Neural crest cell (in vitro differentiated cells): ENCODE results near the gene HELLS. TPM values are rescaled to one million over a fixed set of nuclear protein-coding genes. Genes with fewer than 3 reads are reported as not detected.

Experiments
- DNase-seq: peaks from one replicate; pipeline ENCODE4 v3.0.0; 2021; ENCODE audit warnings: low read depth, mixed read lengths, low spot score
- H3K27ac Mint-ChIP-seq: one replicate; pipeline ENCODE4 v1.8.0; 2021; ENCODE audit warnings: mild to moderate bottlenecking, mixed read lengths; ENCODE audit not compliant: unreplicated experiment
- H3K27me3 Mint-ChIP-seq: 2 replicates; pipeline ENCODE4 v1.8.0; 2021; ENCODE audit warnings: low read depth, mild to moderate bottlenecking, mixed read lengths
- H3K36me3 Mint-ChIP-seq: 2 replicates; pipeline ENCODE4 v1.8.0; 2021; ENCODE audit warnings: low read depth, mild to moderate bottlenecking, mixed read lengths
- H3K4me1 Mint-ChIP-seq: 2 replicates; pipeline ENCODE4 v1.8.0; 2021; ENCODE audit warnings: mixed read lengths
- H3K4me3 Mint-ChIP-seq: one replicate; pipeline ENCODE4 v1.8.0; 2021; ENCODE audit warnings: mild to moderate bottlenecking, mixed read lengths
- H3K9me3 Mint-ChIP-seq: 2 replicates; pipeline ENCODE4 v1.8.0; 2021; ENCODE audit warnings: mixed read lengths
- CTCF ChIP-seq: fragments of 200-600 bp; sonication (generic); conservative IDR thresholded peaks from 2 replicates; pipeline ENCODE4 v1.5.0; 2021; ENCODE audit warnings: antibody characterized with exemption, mild to moderate bottlenecking
- long read RNA-seq: library from polyadenylated mRNA; unstranded; transcript quantifications from one replicate; pipeline ENCODE4 v2.0.0, GENCODE V29; 2020
- total RNA-seq: library from RNA; stranded (reverse); gene quantifications from 2 replicates; pipeline ENCODE4 v1.2.1, GENCODE V29; 2021

HELLS gene
- total RNA-seq = 187 and 190 TPM in 2 replicates
- long read RNA-seq, transcript HELLS-202 (22 exons, 3,099 nt) = major isoform, 13 of 83 reads
- long read RNA-seq, partial matches to known transcripts = 47 of 83 reads
- long read RNA-seq, other reads (novel, unspliced or antisense) = 23 of 83 reads

DNA sequence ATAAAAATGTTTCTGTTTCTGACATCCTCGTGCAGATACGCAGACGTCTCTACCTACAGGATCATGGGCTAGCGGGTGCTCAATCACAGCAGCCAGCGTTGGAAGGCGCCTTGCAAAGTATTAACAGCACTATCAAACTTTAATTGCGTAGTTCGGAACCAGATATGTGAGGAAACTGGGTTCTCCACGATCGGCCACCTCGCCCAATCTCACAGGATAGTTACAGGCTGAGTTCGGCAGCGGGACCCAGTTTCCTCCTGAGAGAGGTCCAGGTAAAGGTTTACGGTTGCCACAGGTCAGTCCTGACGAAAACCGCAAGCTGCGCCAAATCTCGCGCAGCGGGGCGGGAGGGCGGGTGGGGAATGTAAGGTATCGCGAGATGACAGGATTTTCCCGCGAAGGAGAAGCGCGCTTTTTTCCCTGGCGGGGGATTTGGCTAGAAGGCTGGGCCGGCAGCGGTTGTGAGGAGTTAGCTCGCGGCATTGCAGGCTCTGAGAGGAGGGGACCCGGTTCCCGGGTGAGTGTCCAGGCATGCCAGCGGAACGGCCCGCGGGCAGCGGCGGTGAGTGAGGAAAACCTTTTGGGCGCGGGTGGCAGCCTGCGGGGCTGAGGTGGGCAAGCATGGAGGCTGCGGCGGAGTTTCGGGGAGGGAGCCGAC lies at the start of gene HELLS:
HELLS (plus strand) TSS at position 398 of the 658 bp plus-strand sequence; CDS start at position 532, 134 bp downstream.
- Mint-ChIP-seq H3K4me1 (peaks cover 33% of the 10 kb centered on the region), H3K9me3 (no peaks in the 10 kb centered on the region), H3K27me3 (peaks cover 2% of the 10 kb centered on the region), H3K4me3 (peak within 1 kb of the TSS; percentile 100), H3K36me3 (peaks cover 5% of the 10 kb centered on the region), H3K27ac (peak within 1 kb of the TSS; percentile 99)
- TF ChIP-seq CTCF = no peak
- DNase-seq = peak; percentile 78

DNA sequence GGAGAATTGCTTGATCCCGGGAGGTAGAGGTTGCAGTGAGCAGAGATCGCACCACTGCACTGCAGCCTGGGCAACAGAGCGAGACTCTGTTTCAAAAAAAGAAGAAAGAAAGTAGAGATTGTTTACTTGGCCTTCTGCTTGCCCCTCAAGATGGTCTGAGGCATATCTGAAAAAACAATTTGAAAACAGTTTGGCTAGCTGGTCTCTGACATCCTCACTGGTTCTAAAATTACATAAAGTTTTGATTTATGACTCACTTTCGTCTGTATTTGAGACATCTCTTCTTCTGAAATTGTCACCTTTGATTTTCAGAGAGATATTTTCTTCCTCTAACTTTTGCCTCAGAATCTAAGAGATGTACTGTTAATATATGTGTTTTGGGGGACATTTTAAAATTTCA lies 49.6 kb upstream of the HELLS start:
- no peaks in the 10 kb centered on the region for H3K36me3 Mint-ChIP-seq
- H3K9me3 Mint-ChIP-seq = no peaks in the 10 kb centered on the region
- no peak overlapping the region for H3K4me3 Mint-ChIP-seq
- H3K4me1 Mint-ChIP-seq = no peaks in the 10 kb centered on the region
- no peak for TF ChIP-seq CTCF
- H3K27ac Mint-ChIP-seq = no peak overlapping the region
- H3K27me3 Mint-ChIP-seq = no peaks in the 10 kb centered on the region
- no peak for DNase-seq

DNA sequence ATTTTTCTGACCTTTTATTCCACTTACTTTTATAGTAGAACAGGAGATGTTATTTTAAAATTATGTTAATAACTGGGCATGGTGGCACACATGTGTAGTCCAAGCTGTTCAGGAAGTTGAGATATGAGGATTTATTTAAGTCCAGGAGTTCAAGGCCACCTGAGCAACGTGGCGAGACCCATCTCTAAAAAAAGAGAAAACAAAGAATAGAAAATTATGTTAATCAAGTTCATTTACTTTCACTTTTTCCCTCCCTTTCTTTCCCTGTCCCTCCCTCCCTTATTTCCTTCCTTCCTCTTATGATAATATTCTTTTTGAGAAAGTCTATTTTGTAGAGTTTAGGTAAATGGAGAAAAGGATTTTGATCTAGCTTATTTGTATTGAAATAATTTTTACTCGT lies 48.9 kb upstream of the HELLS start:
- no peak for TF ChIP-seq CTCF
- H3K9me3 Mint-ChIP-seq = no peaks in the 10 kb centered on the region
- no peaks in the 10 kb centered on the region for H3K4me1 Mint-ChIP-seq
- H3K27ac Mint-ChIP-seq = no peak overlapping the region
- no peak overlapping the region for H3K4me3 Mint-ChIP-seq
- H3K36me3 Mint-ChIP-seq = no peaks in the 10 kb centered on the region
- no peak for DNase-seq
- H3K27me3 Mint-ChIP-seq = no peaks in the 10 kb centered on the region

DNA sequence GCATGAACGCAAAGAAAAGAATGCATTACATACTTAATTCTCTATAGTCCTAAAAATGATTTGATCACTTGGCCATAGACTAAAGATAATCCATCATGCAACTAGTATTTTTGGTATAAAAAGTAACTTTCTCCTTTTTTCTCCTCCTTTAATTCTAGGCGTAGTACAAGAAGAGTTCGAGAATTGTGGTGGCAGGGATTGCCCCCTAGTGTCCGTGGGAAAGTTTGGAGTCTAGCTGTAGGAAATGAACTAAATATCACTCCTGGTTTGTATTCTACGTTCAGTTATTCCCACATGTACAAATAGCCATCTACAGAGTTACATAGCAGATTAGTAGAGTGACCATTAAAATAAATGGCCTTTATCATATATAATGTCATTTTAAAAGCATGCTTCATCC lies 45.5 kb upstream of the HELLS start:
- peak; percentile 53 for TF ChIP-seq CTCF
- no peak overlapping the region for H3K4me3 Mint-ChIP-seq
- H3K4me1 Mint-ChIP-seq = no peaks in the 10 kb centered on the region
- H3K9me3 Mint-ChIP-seq = no peaks in the 10 kb centered on the region
- H3K27me3 Mint-ChIP-seq = no peaks in the 10 kb centered on the region
- H3K36me3 Mint-ChIP-seq = no peaks in the 10 kb centered on the region
- H3K27ac Mint-ChIP-seq = no peak overlapping the region
- no peak for DNase-seq

DNA sequence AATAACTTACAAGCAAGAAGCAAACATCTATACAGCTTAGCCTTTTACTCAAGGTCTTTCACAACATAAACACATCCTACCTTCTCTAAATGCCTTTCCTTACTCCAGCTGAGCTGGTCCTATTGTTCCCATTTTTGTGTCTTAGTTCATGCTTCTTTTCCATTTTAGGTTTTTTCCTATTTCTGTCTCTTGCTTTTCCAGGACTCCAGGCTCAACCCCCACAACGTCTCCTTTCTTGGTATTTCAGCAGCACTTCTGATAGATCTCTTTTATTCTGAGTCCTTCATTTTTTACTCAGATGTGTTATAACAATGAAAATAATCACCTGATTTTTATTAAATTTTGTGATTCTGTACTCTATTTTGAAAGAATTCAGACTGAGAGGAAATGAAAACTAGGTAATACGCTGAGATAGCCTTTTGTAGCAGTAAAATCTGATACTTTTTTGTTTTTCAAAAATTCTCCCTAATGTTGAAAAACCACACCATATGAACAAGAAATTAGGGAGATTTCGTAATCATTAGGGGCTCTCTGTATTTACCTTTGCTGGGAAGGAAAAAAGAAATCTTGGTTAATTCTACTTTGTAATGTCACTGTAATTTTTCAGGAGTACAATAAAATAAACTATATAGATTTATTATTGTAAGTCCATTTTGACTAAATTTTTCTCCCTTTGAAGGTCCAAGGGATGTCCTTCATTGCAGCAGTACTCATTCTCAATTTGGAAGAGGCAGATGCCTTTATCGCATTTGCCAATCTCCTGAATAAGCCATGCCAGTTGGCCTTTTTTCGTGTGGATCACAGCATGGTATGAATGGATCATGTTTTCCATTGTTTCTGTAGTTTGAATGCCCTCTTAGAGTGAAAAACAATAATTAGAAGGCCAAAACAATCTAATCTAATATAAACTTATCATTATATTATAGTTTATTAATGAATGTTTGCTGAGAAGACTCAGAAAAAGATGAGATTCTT lies 24.0 kb upstream of the HELLS start:
- H3K27me3 Mint-ChIP-seq = no peaks in the 10 kb centered on the region
- H3K27ac Mint-ChIP-seq = peak overlapping the region; percentile 14
- no peaks in the 10 kb centered on the region for H3K4me1 Mint-ChIP-seq
- peaks cover 6% of the 10 kb centered on the region for H3K36me3 Mint-ChIP-seq
- no peaks in the 10 kb centered on the region for H3K9me3 Mint-ChIP-seq
- TF ChIP-seq CTCF = no peak
- H3K4me3 Mint-ChIP-seq = no peak overlapping the region
- DNase-seq = no peak
